ENCODE measurements around the gene QSER1. TPM values are rescaled to one million over a fixed set of nuclear protein-coding genes. Genes with fewer than 3 reads are reported as not detected.

The QSER1 gene
- total and polyA plus RNA-seq, 10 of the 15 experiments (the other 5 are each of a cell fraction or from before 2014, with no cell fraction given), result 2.1 to 15.0 (median 9.4) TPM

DNA sequence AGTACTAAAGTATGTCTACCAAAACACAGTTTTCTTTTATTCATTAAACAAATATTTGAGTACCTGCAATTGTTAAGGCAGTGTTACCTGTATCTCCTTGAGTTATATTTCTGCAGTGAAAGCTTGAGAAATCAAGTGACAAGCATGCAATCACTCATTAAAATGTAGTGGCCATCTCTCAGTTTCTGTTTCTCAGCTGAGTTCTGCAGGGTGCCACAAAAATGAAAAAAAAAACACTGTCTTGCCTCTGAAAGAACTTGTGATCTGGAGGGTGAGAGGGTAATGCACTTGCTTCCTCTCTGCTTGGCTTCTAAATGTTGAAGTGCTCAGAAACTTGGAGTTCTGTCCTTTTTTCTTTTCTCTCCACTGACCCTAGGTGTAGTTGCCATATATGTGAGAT, 6.8 kb downstream of the QSER1 start:
- RAD21 ChIA-PET (ENCODE audit: unreplicated experiment), result interaction anchor here (1.0 kb wide), 1 partner anchor 13 kb away, joined by 3 read pairs; no protein-coding TSS in a partner anchor
- no peak overlapping the region; the same call in 1 of the 2 replicates for H3K9ac ChIP-seq (ENCODE audit: control insufficient read depth, insufficient read depth, low read length)
- peak overlapping the region; percentile 83 for H3K4me2 ChIP-seq (ENCODE audit: control insufficient read depth, insufficient read depth)
- intact Hi-C loops (cut with micrococcal nuclease; ENCODE audit: unreplicated experiment), result loop anchor here (10.0 kb wide), 1 partner anchor 355 kb away; the partner anchor contains the start of gene HIPK3
- H3K4me3 ChIP-seq, result 0 out of 2 replicates have a peak overlapping the region, but pooled peaks have one; percentile 2
- peak overlapping the region; percentile 76 for H3K27ac ChIP-seq (ENCODE audit: control insufficient read depth, insufficient read depth)
- peak overlapping the region; percentile 18 for H2AFZ ChIP-seq (ENCODE audit: control insufficient read depth, low read depth, low read length)
- TF ChIP-seq, protein P1, sequence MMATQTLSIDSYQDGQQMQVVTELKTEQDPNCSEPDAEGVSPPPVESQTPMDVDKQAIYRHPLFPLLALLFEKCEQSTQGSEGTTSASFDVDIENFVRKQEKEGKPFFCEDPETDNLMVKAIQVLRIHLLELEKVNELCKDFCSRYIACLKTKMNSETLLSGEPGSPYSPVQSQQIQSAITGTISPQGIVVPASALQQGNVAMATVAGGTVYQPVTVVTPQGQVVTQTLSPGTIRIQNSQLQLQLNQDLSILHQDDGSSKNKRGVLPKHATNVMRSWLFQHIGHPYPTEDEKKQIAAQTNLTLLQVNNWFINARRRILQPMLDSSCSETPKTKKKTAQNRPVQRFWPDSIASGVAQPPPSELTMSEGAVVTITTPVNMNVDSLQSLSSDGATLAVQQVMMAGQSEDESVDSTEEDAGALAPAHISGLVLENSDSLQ (IDR thresholded peaks at IDR 0.05), result peak; percentile 80
- no peak for TF ChIP-seq NFYA (IDR thresholded peaks at IDR 0.05; ENCODE audit: borderline replicate concordance, low read depth, low read length)
- TF ChIP-seq MXI1 (IDR thresholded peaks at IDR 0.05; ENCODE audit: low read depth, low read length), result peak; percentile 65; the same call in 1 of the 2 replicates
- 0 out of 2 replicates have a peak, but pooled peaks have one; percentile 39 for TF ChIP-seq MTA2 (IDR thresholded peaks at IDR 0.05; ENCODE audit: low read depth)
- no peak for TF ChIP-seq RAD51 (IDR thresholded peaks at IDR 0.05)
- TF ChIP-seq, protein P2, sequence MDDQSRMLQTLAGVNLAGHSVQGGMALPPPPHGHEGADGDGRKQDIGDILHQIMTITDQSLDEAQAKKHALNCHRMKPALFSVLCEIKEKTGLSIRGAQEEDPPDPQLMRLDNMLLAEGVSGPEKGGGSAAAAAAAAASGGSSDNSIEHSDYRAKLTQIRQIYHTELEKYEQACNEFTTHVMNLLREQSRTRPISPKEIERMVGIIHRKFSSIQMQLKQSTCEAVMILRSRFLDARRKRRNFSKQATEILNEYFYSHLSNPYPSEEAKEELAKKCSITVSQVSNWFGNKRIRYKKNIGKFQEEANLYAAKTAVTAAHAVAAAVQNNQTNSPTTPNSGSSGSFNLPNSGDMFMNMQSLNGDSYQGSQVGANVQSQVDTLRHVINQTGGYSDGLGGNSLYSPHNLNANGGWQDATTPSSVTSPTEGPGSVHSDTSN (IDR thresholded peaks at IDR 0.05; ENCODE audit: insufficient replicate concordance, low read depth, low read length), result peak; percentile 42
- TF ChIP-seq BHLHE40 (IDR thresholded peaks at IDR 0.05; ENCODE audit: borderline replicate concordance in 1 of 2, low read depth in 2 of 2, low read length in 1 of 2), result 0 out of 4 replicates have a peak, but pooled peaks of 1 of the 2 experiments have one; percentile 29
- TF ChIP-seq ZNF384 (IDR thresholded peaks at IDR 0.05; ENCODE audit: borderline replicate concordance, low read depth, low read length), result peak; percentile 93
- 0 out of 2 replicates have a peak, but pooled peaks have one; percentile 7 for TF ChIP-seq SPI1 (IDR thresholded peaks at IDR 0.05; ENCODE audit: borderline replicate concordance, insufficient read depth, low read depth, low read length)
- no peaks in the 10 kb centered on the region for H4K20me1 ChIP-seq (ENCODE audit: control insufficient read depth, insufficient read depth)
- POLR2A ChIA-PET, result interaction anchor here (1.0 to 1.5 kb wide), 2 partner anchors 26 to 41 kb away, joined by 4 to 5 read pairs; no protein-coding TSS in a partner anchor
- no peak for DNase-seq (ENCODE audit: low read depth, low spot score)
- peaks cover 22% of the 10 kb centered on the region for H3K4me1 ChIP-seq (ENCODE audit: control insufficient read depth, insufficient read depth, low read length)
- BruUV-seq (replicated peaks), result no TSS peak
- peak; percentile 75 for ATAC-seq
- H3K9me3 ChIP-seq (replicated peaks; ENCODE audit: control insufficient read depth, insufficient read depth, low read length), result no peaks in the 10 kb centered on the region
- SMC1A ChIA-PET (ENCODE audit: uncharacterized antibody, unreplicated experiment), result interaction anchor here (0.6 to 1.0 kb wide), 2 partner anchors 26 to 50 kb away, joined by 3 to 4 read pairs; no protein-coding TSS in a partner anchor
- FAIRE-seq, result peak; percentile 38
- H3K79me2 ChIP-seq (ENCODE audit: control insufficient read depth, insufficient read depth, low read length), result peaks cover 88% of the 10 kb centered on the region
- CTCF ChIA-PET, result interaction anchor here (1.8 kb wide), 1 partner anchor 90 kb away, joined by 5 read pairs; no protein-coding TSS in a partner anchor
- in situ Hi-C loops (cut with MboI), result no loop called here
- peaks cover 0 to 7% of the 10 kb centered on the region in 2 experiments; a peak in 1 of 4 replicates for H3K36me3 ChIP-seq (ENCODE audit: control insufficient read depth in 2 of 2, insufficient read depth in 2 of 2, low read length in 1 of 2)
- no peaks in the 10 kb centered on the region for H3K27me3 ChIP-seq (replicated peaks in 1 of 2; ENCODE audit: control insufficient read depth in 2 of 2, insufficient read depth in 2 of 2, low read length in 1 of 2)

All from GM12878 (cell line).